ENCODE measurements around the gene EMP2.

GRCh38 chr16:10581507-10581906 lies 1.1 kb upstream of the EMP2 start:
- no peak for TF ChIP-seq POLR2AphosphoS5 (IDR thresholded peaks at IDR 0.05)
- no peak for TF ChIP-seq CTCF (IDR thresholded peaks at IDR 0.05)
- TF ChIP-seq POLR2A (IDR thresholded peaks at IDR 0.05) = no peak
